HepG2 (cell line): ENCODE results near the gene ABCC9. TPM values are rescaled to one million over a fixed set of nuclear protein-coding genes. Genes with fewer than 3 reads are reported as not detected.

Experiments used
- ARID5B ChIP-seq: IDR thresholded peaks from 2 replicates; pipeline ENCODE4 v1.4.0; 2020; ENCODE audit warnings: mild to moderate bottlenecking, missing genetic modification reagents
- CSRNP1 ChIP-seq: sonication (generic); formaldehyde crosslinking; IDR thresholded peaks from 2 replicates; pipeline ENCODE4 v1.8.1; 2023; ENCODE audit warnings: mild to moderate bottlenecking, missing genetic modification reagents
- HIVEP1 ChIP-seq: sonication (generic); formaldehyde crosslinking; IDR thresholded peaks from 2 replicates; pipeline ENCODE4 v1.4.0; 2020; ENCODE audit warnings: mild to moderate bottlenecking, missing genetic modification reagents
- HNF4A ChIP-seq: sonication (generic); formaldehyde crosslinking; IDR thresholded peaks from 2 replicates; pipeline ENCODE4 v1.4.0; 2020; ENCODE audit warnings: missing genetic modification reagents
- MAZ ChIP-seq, 2 experiments: sonication (generic) in 1 of 2; formaldehyde crosslinking in 1 of 2; IDR thresholded peaks; 2 replicates each; pipeline versions ENCODE4 v1.5.0 to v1.6.1; 2012 to 2020; ENCODE audit warnings: low read depth in 2 of 2, mild to moderate bottlenecking in 2 of 2, borderline replicate concordance in 1 of 2, improper control_type of control experiment in 1 of 2, low read length in 1 of 2, missing genetic modification reagents in 1 of 2, moderate library complexity in 1 of 2
- NBN ChIP-seq: fragments of 450-650 bp; conservative IDR thresholded peaks from 2 replicates; pipeline ENCODE4 v1.6.1; 2017
- POGZ ChIP-seq: sonication (generic); formaldehyde crosslinking; IDR thresholded peaks from 2 replicates; pipeline ENCODE4 v1.4.0; 2020; ENCODE audit warnings: mild to moderate bottlenecking, missing genetic modification reagents
- RARA ChIP-seq: IDR thresholded peaks from 2 replicates; pipeline ENCODE4 v1.6.1; 2016; ENCODE audit warnings: missing genetic modification reagents, missing compliant biosample characterization
- SRF ChIP-seq: IDR thresholded peaks from 2 replicates; pipeline ENCODE4 v1.6.1; 2011; ENCODE audit warnings: mild to moderate bottlenecking, low read depth, low read length, moderate library complexity
- TEAD3 ChIP-seq: optimal IDR thresholded peaks from 2 replicates; pipeline ENCODE3; 2016; ENCODE audit warnings: borderline replicate concordance
- USF2 ChIP-seq, 2 experiments: sonication (generic) in 1 of 2; formaldehyde crosslinking in 1 of 2; IDR thresholded peaks; 2 replicates each; pipeline versions ENCODE4 v1.5.1 to v1.6.1; 2011 to 2020; ENCODE audit warnings: borderline replicate concordance in 1 of 2, low read depth in 1 of 2, low read length in 1 of 2, mild to moderate bottlenecking in 1 of 2, missing genetic modification reagents in 1 of 2, moderate library complexity in 1 of 2
- ZBTB42 ChIP-seq: sonication (generic); formaldehyde crosslinking; IDR thresholded peaks from 2 replicates; pipeline ENCODE4 v1.5.0; 2020; ENCODE audit warnings: mild to moderate bottlenecking, missing genetic modification reagents
- ZNF232 ChIP-seq: sonication (generic); formaldehyde crosslinking; IDR thresholded peaks from 2 replicates; pipeline ENCODE4 v1.4.0; 2020; ENCODE audit warnings: missing genetic modification reagents, borderline replicate concordance
- ZNF234 ChIP-seq: sonication (generic); formaldehyde crosslinking; conservative IDR thresholded peaks from 2 replicates; pipeline ENCODE4 v1.5.1; 2020; ENCODE audit warnings: mild to moderate bottlenecking, missing genetic modification reagents
- ZNF337 ChIP-seq: sonication (generic); formaldehyde crosslinking; IDR thresholded peaks from 2 replicates; pipeline ENCODE4 v1.5.1; 2020; ENCODE audit warnings: missing genetic modification reagents, low read depth, mild to moderate bottlenecking, borderline replicate concordance
- ZNF749 ChIP-seq: sonication (generic); formaldehyde crosslinking; IDR thresholded peaks from 2 replicates; pipeline ENCODE4 v1.8.0; 2022; ENCODE audit warnings: mild to moderate bottlenecking, missing genetic modification reagents, moderate library complexity, borderline replicate concordance
- polyA plus RNA-seq, 8 experiments: library from polyadenylated mRNA; depleted of rRNA in 3 of 8; stranded (reverse) in 7 of 8; unstranded in 1 of 8; fragments of >200 nt; fragmentation: Illumina TruSeq in 4 of 8; extraction: Trizol in 4 of 8; gene quantifications; 2 replicates each; pipeline versions ENCODE4 v1.2.1 to v1.2.3, GENCODE V29; 2011 to 2016; ENCODE audit warnings: low read depth in 4 of 8, missing spikeins in 1 of 8, mixed read lengths in 1 of 8; ENCODE audit not compliant: insufficient read depth in 1 of 8
- total RNA-seq, 5 experiments: library from RNA; depleted of rRNA; stranded (reverse); fragments of >200 nt; fragmentation: Illumina TruSeq; extraction: Trizol; gene quantifications; 2 replicates each; pipeline ENCODE4 v1.2.3, GENCODE V29; 2016; ENCODE audit warnings: low read depth in 1 of 5

The ABCC9 gene
- total and polyA plus RNA-seq, 2 of the 13 experiments (the other 11 are each of a cell fraction or from before 2014, with no cell fraction given): not detected

GRCh38 chr12:21819236-21819635 is 122.0 kb downstream of the ABCC9 start (continued):
- no peak for TF ChIP-seq USF2 (IDR thresholded peaks at IDR 0.05; ENCODE audit: low read depth, low read length)
- no peak for TF ChIP-seq USF2 (CRISPR knock-in tag; IDR thresholded peaks at IDR 0.05; ENCODE audit: borderline replicate concordance)
- no peak for TF ChIP-seq SRF
- no peak for TF ChIP-seq POGZ
- TF ChIP-seq CSRNP1 (CRISPR knock-in tag): no peak
- TF ChIP-seq ZNF749 (CRISPR knock-in tag): no peak
- TF ChIP-seq ZNF234 (CRISPR knock-in tag): no peak
- peak; percentile 61 for TF ChIP-seq TEAD3 (CRISPR knock-in tag)
- no peak for TF ChIP-seq ZNF232 (CRISPR knock-in tag)
- no peak for TF ChIP-seq ZNF337 (CRISPR knock-in tag)
- 0 out of 2 replicates have a peak, but pooled peaks have one; percentile 17 for TF ChIP-seq RARA
- no peak for TF ChIP-seq NBN
- TF ChIP-seq HNF4A (CRISPR knock-in tag): 0 out of 2 replicates have a peak, but pooled peaks have one; percentile 12
- no peak for TF ChIP-seq HIVEP1 (CRISPR knock-in tag)
- TF ChIP-seq ARID5B (CRISPR knock-in tag): peak; percentile 52; the same call in 1 of the 2 replicates
- TF ChIP-seq ZBTB42 (CRISPR knock-in tag): no peak
- TF ChIP-seq MAZ (IDR thresholded peaks at IDR 0.05; ENCODE audit: borderline replicate concordance, low read depth, low read length): no peak
- no peak for TF ChIP-seq MAZ (CRISPR knock-in tag; IDR thresholded peaks at IDR 0.05; ENCODE audit: low read depth)
